Measurements from ENCODE around the gene MIER3.
A peak's percentile ranks its signal among the peaks of the same experiment; 100 is the strongest.
"Not testable (repeated sequence)": the region's sequence is repeated elsewhere in the genome, so short reads cannot be mapped to it uniquely, and the experiment has no call there.

Gene MIER3

GRCh38 chr5:56951946-56952691 is at the start of gene MIER3:
Gene MIER3, minus strand, starts transcription at chr5:56952123. Its CDS starts 21 bp downstream, at chr5:56952102.
- DNase-seq = peak; percentile 81

- no peak for DNase-seq
Observed at GRCh38 chr5:56995596-56995995, 43.7 kb upstream of the MIER3 start.

GRCh38 chr5:56993241-56993640 is 41.3 kb upstream of the MIER3 start:
- no peak for DNase-seq

- DNase-seq = no peak
Observed at GRCh38 chr5:56989676-56990075, 37.8 kb upstream of the MIER3 start.

- DNase-seq = no peak
Observed at GRCh38 chr5:56988490-56988889, 36.6 kb upstream of the MIER3 start.

GRCh38 chr5:56987171-56987570 is 35.2 kb upstream of the MIER3 start:
- DNase-seq = no peak

- DNase-seq = no peak
Observed at GRCh38 chr5:56986626-56986947, 34.7 kb upstream of the MIER3 start.

- no peak for DNase-seq
Observed at GRCh38 chr5:56985936-56986625, 34.2 kb upstream of the MIER3 start.

GRCh38 chr5:56984445-56984844 is 32.5 kb upstream of the MIER3 start:
- no peak for DNase-seq

- no peak for DNase-seq
Observed at GRCh38 chr5:56983593-56984361, 31.9 kb upstream of the MIER3 start.

GRCh38 chr5:56981548-56982315 is 29.8 kb upstream of the MIER3 start:
- no peak for DNase-seq

- DNase-seq = no peak
Observed at GRCh38 chr5:56979968-56980367, 28.0 kb upstream of the MIER3 start.

- not testable (repeated sequence) for DNase-seq
Observed at GRCh38 chr5:56979526-56979925, 27.6 kb upstream of the MIER3 start.

- no peak for DNase-seq
Observed at GRCh38 chr5:56977822-56978221, 25.9 kb upstream of the MIER3 start.

GRCh38 chr5:56977021-56977420 is 25.1 kb upstream of the MIER3 start:
- DNase-seq = no peak

- DNase-seq = no peak
Observed at GRCh38 chr5:56974241-56974640, 22.3 kb upstream of the MIER3 start.

- DNase-seq = no peak
Observed at GRCh38 chr5:56973473-56973872, 21.6 kb upstream of the MIER3 start.

GRCh38 chr5:56971275-56971674 is 19.4 kb upstream of the MIER3 start:
- DNase-seq = no peak

GRCh38 chr5:56964173-56964572 is 12.2 kb upstream of the MIER3 start:
- no peak for DNase-seq

GRCh38 chr5:56963246-56963645 is 11.3 kb upstream of the MIER3 start:
- no peak for DNase-seq

GRCh38 chr5:56962286-56962685 is 10.4 kb upstream of the MIER3 start:
- no peak for DNase-seq

GRCh38 chr5:56961746-56962145 is 9.8 kb upstream of the MIER3 start:
- no peak for DNase-seq

GRCh38 chr5:56959326-56959725 is 7.4 kb upstream of the MIER3 start:
- DNase-seq = no peak
